ENCODE measurements around the gene SLC8B1.

SLC8B1 gene

DNA sequence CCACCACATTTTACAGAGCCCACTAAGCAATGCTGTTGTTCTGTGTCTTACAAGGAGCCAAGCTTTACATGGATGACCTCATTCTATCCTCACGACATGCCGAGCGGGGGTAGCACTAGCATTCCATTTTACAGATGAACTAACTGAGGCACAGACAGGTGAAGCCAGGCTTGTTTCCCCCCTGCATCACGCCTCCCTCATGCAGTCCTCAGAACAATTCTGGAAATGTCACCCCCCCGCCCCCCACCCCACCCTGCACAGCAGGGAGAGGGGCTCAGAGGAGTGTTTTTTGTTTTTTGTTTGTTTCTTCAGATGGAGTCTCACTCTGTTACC lies 1.5 kb downstream of the SLC8B1 start:
- no peak overlapping the region for H3K27ac ChIP-seq (ENCODE audit: extremely low read depth, low read depth, low read length)
- H3K9me3 ChIP-seq (ENCODE audit: control insufficient read depth, insufficient read depth, low read depth, low read length), result no peaks in the 10 kb centered on the region
- no peaks in the 10 kb centered on the region for H3K4me1 ChIP-seq (ENCODE audit: control insufficient read depth, insufficient read depth, low read length)
- ChIA-PET CTCF (no interaction called here), POLR2A (no interaction called here)
- TF ChIP-seq ZNF24 (tag by site-specific recombination; IDR thresholded peaks at IDR 0.05) (no peak), ZFHX2 (tag by site-specific recombination; conservative IDR thresholded peaks at IDR 0.05) (0 out of 2 replicates have a peak, but pooled peaks have one; percentile 3), HOXA7 (CRISPR knock-in tag; IDR thresholded peaks at IDR 0.05; ENCODE audit: borderline replicate concordance) (no peak), ZFP41 (tag by site-specific recombination; IDR thresholded peaks at IDR 0.05; ENCODE audit: borderline replicate concordance) (no peak), ZNF37A (tag by site-specific recombination; IDR thresholded peaks at IDR 0.05) (no peak), ZNF777 (tag by site-specific recombination; IDR thresholded peaks at IDR 0.05; ENCODE audit: borderline replicate concordance) (no peak), SP7 (tag by site-specific recombination; IDR thresholded peaks at IDR 0.05) (no peak), HOXD13 (CRISPR knock-in tag; IDR thresholded peaks at IDR 0.05; ENCODE audit: borderline replicate concordance) (no peak), MYNN (tag by site-specific recombination; IDR thresholded peaks at IDR 0.05; ENCODE audit: borderline replicate concordance) (no peak), ZNF404 (tag by site-specific recombination; IDR thresholded peaks at IDR 0.05) (no peak), ZNF530 (tag by site-specific recombination; IDR thresholded peaks at IDR 0.05; ENCODE audit: low read depth) (no peak)
- TF ChIP-seq, protein P1, sequence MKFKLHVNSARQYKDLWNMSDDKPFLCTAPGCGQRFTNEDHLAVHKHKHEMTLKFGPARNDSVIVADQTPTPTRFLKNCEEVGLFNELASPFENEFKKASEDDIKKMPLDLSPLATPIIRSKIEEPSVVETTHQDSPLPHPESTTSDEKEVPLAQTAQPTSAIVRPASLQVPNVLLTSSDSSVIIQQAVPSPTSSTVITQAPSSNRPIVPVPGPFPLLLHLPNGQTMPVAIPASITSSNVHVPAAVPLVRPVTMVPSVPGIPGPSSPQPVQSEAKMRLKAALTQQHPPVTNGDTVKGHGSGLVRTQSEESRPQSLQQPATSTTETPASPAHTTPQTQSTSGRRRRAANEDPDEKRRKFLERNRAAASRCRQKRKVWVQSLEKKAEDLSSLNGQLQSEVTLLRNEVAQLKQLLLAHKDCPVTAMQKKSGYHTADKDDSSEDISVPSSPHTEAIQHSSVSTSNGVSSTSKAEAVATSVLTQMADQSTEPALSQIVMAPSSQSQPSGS (tag by site-specific recombination; IDR thresholded peaks at IDR 0.05; ENCODE audit: low read depth), result peak; percentile 32; the same call in 1 of the 2 replicates
- TF ChIP-seq, protein P2, sequence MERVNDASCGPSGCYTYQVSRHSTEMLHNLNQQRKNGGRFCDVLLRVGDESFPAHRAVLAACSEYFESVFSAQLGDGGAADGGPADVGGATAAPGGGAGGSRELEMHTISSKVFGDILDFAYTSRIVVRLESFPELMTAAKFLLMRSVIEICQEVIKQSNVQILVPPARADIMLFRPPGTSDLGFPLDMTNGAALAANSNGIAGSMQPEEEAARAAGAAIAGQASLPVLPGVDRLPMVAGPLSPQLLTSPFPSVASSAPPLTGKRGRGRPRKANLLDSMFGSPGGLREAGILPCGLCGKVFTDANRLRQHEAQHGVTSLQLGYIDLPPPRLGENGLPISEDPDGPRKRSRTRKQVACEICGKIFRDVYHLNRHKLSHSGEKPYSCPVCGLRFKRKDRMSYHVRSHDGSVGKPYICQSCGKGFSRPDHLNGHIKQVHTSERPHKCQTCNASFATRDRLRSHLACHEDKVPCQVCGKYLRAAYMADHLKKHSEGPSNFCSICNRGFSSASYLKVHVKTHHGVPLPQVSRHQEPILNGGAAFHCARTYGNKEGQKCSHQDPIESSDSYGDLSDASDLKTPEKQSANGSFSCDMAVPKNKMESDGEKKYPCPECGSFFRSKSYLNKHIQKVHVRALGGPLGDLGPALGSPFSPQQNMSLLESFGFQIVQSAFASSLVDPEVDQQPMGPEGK (tag by site-specific recombination; IDR thresholded peaks at IDR 0.05), result 0 out of 2 replicates have a peak, but pooled peaks have one; percentile 32
- H3K36me3 ChIP-seq (ENCODE audit: control insufficient read depth in 2 of 2, insufficient read depth in 1 of 2, low read length in 2 of 2), result peaks cover 0 to 23% of the 10 kb centered on the region in 2 experiments; a peak in 1 of 3 replicates
- H3K4me3 ChIP-seq (ENCODE audit: low read depth, low read length), result no peak overlapping the region

DNA sequence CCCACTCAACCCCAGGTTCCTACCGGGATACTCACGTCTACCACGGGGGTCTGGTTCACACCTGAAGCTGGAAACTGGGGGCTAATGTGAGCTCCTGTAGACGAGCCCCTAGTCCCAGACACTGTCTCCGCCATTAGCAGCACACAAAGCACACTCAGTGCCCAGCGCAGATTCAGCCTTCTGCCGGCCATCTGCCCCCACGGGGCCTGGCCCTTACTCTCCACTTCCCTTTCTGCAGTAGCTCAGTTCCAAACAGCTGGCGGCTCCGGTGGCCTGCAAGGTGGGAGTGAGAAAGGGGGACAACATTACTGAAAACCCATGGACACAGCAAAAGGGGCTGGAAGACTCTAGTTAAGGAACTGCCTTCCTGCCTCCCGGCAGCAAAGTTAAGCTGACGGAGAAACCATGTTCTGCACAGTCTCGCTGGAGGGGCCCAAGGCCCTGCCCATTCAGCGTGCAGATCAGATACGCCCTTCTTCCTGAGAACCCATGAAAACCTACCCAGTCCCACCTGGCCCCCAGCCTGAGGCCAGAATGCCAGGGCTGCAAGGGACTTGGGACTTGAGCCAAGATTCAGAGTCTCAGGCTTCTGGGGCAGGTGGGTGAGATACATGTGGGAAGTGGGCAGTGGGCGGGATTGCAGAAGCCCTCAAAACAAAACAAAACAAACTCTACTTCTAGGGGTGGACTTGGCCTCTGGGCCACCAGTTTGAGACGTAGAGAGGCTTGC lies 2.1 kb downstream of the SLC8B1 start:
- peak; percentile 95 for TF ChIP-seq EGR2 (tag by site-specific recombination; IDR thresholded peaks at IDR 0.05; ENCODE audit: low read depth)
- TF ChIP-seq, protein P3, sequence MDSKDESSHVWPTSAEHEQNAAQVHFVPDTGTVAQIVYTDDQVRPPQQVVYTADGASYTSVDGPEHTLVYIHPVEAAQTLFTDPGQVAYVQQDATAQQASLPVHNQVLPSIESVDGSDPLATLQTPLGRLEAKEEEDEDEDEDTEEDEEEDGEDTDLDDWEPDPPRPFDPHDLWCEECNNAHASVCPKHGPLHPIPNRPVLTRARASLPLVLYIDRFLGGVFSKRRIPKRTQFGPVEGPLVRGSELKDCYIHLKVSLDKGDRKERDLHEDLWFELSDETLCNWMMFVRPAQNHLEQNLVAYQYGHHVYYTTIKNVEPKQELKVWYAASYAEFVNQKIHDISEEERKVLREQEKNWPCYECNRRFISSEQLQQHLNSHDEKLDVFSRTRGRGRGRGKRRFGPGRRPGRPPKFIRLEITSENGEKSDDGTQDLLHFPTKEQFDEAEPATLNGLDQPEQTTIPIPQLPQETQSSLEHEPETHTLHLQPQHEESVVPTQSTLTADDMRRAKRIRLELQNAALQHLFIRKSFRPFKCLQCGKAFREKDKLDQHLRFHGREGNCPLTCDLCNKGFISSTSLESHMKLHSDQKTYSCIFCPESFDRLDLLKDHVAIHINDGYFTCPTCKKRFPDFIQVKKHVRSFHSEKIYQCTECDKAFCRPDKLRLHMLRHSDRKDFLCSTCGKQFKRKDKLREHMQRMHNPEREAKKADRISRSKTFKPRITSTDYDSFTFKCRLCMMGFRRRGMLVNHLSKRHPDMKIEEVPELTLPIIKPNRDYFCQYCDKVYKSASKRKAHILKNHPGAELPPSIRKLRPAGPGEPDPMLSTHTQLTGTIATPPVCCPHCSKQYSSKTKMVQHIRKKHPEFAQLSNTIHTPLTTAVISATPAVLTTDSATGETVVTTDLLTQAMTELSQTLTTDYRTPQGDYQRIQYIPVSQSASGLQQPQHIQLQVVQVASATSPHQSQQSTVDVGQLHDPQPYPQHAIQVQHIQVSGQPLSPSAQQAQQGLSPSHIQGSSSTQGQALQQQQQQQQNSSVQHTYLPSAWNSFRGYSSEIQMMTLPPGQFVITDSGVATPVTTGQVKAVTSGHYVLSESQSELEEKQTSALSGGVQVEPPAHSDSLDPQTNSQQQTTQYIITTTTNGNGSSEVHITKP (tag by site-specific recombination; IDR thresholded peaks at IDR 0.05), result no peak
- TF ChIP-seq HOXC10 (CRISPR knock-in tag; IDR thresholded peaks at IDR 0.05), result no peak
- peak; percentile 95 for TF ChIP-seq ZFHX2 (tag by site-specific recombination; conservative IDR thresholded peaks at IDR 0.05)
- no peak overlapping the region for H3K4me3 ChIP-seq (ENCODE audit: low read depth, low read length)
- no peaks in the 10 kb centered on the region for H3K9me3 ChIP-seq (ENCODE audit: control insufficient read depth, insufficient read depth, low read depth, low read length)
- no peak overlapping the region for H3K27ac ChIP-seq (ENCODE audit: extremely low read depth, low read depth, low read length)
- H3K36me3 ChIP-seq (ENCODE audit: control insufficient read depth in 2 of 2, insufficient read depth in 1 of 2, low read length in 2 of 2), result peaks cover 0 to 23% of the 10 kb centered on the region in 2 experiments; a peak in 1 of 3 replicates
- POLR2A ChIA-PET, result no interaction called here
- CTCF ChIA-PET, result interaction anchor here (0.7 kb wide), 2 partner anchors 31 to 92 kb away, joined by 3 read pairs; no protein-coding TSS in a partner anchor
- no peaks in the 10 kb centered on the region for H3K4me1 ChIP-seq (ENCODE audit: control insufficient read depth, insufficient read depth, low read length)

All from HEK293 (cell line).